Fibroblast of villous mesenchyme (primary cell): ENCODE data around the gene RALB. TPM values are rescaled to one million over a fixed set of nuclear protein-coding genes. Genes with fewer than 3 reads are reported as not detected.

ENCODE experiments used
- DNase-seq: peaks from one replicate; pipeline ENCODE4 v3.0.0-alpha.2; 2010; ENCODE audit warnings: low read depth
- H3K4me3 ChIP-seq: 2 replicates; pipeline ENCODE4 v1.5.1; 2011; ENCODE audit warnings: low read depth, mild to moderate bottlenecking, low read length
- total RNA-seq: library from RNA; depleted of rRNA; stranded (reverse); fragments of >200 nt; gene quantifications from 2 replicates; pipeline ENCODE4 v1.2.3, GENCODE V29; 2012
- TF ChIP-seq, protein P1 (sequence below): IDR thresholded peaks from 2 replicates; pipeline ENCODE4 v1.5.1; 2012; ENCODE audit warnings: low read depth, mild to moderate bottlenecking, low read length; ENCODE audit not compliant: insufficient read depth

RALB gene
- total RNA-seq, 1 donor = 66.9 TPM

DNA sequence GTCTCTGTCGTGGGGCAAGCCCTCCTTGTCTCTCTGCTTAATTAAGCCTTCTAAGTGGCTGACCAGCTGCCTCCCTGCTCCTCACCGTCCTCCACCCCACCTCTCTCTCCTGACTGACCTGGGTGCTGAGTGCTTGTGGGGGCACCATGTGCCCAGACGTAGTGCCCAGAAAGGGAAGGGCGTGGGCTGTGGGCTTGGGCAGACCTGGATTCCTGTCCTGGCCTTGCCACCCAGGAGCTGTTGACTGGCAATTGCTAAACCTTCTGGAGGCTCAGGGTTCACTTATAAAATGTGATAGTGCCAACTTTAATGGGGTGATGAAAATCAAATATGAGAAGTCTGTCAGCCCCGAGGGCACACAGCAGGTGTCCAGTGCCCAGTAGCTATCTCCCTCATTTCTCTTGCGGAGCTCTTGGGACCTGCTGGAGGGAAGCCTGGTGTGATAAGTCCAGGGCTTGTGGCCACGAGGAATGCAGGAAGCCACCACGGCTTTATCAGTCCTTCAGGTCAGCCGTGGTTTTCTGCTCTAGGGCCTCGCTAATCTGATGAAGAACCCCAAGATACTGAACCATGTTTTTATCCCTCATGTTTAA, 71.3 kb downstream of the RALB start:
- DNase-seq = no peak
- no peak overlapping the region for H3K4me3 ChIP-seq
- TF ChIP-seq, protein P1, sequence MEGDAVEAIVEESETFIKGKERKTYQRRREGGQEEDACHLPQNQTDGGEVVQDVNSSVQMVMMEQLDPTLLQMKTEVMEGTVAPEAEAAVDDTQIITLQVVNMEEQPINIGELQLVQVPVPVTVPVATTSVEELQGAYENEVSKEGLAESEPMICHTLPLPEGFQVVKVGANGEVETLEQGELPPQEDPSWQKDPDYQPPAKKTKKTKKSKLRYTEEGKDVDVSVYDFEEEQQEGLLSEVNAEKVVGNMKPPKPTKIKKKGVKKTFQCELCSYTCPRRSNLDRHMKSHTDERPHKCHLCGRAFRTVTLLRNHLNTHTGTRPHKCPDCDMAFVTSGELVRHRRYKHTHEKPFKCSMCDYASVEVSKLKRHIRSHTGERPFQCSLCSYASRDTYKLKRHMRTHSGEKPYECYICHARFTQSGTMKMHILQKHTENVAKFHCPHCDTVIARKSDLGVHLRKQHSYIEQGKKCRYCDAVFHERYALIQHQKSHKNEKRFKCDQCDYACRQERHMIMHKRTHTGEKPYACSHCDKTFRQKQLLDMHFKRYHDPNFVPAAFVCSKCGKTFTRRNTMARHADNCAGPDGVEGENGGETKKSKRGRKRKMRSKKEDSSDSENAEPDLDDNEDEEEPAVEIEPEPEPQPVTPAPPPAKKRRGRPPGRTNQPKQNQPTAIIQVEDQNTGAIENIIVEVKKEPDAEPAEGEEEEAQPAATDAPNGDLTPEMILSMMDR = no peak

DNA sequence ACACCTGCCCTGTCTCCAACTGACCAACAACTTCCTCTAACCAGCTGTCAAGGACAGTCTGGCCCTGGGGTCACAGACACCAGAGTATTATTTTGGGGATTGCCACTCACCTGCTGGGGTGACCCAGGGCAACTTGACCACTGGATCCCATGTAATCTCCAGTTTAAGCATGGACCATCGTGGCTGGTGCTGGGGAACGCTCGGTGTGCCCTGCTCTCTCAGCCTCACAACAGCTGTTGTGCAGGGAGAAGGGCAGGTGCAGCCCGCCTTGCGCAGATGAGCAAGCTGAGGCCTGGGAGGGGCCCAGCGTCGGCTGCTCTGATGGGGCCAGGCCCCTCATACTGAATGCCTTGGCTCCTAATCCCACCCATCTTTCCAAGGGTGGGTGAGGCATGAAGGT, 72.3 kb downstream of the RALB start:
- no peak for DNase-seq
- no peak overlapping the region for H3K4me3 ChIP-seq
- TF ChIP-seq, protein P1 = no peak

DNA sequence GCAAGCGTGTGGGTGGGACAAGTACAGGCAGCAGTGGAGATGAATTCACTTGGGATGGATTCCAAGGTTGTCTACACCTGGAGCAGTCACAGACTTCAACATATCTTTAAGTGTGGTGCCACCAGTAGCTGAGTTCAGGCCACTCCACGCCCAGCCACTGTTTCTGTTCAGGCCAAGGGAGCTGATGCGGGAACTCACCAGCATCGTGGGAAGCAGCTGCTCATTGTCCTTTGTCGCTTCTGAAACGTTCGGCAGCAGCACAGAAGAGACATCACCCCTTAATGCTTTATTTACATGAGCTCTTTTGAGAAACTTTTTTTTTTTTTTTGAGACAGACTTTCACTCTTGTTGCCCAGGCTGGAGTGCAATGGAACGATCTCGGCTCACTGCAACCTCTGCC, 73.4 kb downstream of the RALB start:
- H3K4me3 ChIP-seq = no peak overlapping the region
- no peak for DNase-seq
- TF ChIP-seq, protein P1 = no peak

DNA sequence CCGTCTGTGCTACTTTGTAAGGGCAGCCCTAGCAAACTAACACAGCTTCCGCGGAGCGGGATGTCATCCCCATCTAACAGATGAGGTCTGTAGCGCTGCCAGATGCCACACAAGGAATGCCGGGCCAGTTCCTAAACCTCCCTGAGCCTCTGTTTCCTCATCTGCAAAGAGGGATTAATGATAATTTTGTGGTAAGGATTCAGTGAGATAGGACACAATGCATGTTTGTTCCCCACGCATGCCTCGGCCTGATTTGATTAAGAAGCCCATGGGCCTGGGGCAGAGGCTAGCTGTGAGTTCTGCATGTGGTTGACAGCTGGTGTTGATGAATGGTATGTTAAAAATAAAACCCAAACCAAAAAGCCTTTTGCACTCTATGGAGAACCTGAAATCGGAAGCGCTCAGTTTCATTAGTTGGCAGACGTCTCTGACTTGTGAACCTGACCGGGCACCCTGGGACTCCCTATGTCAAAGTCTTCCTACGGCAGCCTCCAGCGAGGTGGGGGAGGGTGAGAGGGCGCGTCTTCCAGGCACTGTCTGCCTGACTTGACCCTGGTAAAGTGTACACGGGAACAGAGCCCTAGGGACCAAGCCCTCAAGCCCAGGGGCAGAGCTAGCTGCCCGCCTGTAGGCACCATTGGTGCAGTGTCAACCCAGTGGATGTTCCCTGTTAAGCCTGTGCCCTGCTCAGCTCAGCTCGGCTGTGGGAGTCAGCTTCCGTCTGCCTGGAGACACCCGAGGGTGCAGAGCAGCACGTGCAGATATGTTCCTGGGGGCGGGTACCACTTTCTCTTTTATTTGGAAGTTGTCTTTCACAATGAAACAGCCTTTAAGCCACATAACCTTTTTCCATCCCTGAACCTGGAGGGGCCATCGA, 78.5 kb downstream of the RALB start:
- no peak overlapping the region for H3K4me3 ChIP-seq
- TF ChIP-seq, protein P1 = no peak
- no peak for DNase-seq

DNA sequence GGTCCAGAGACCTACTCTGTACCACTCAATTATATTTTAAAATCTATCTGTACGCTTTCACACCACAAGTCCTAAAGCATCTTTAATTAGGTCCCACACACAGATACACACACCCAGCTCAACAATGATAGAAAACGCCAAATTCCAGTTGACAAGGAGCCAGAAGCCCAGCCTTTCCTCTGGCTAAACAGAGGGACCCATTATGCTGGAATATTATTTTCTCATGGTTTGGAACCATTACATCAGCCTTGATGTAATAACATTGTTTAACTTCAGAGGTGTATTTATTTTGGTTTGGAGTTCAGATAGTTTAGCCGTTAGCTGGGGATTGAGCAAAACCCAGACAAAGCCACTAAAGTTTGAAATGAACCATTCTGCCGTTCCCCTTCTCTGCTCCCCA, 79.3 kb downstream of the RALB start:
- DNase-seq = no peak
- TF ChIP-seq, protein P1 = no peak
- H3K4me3 ChIP-seq = no peak overlapping the region

DNA sequence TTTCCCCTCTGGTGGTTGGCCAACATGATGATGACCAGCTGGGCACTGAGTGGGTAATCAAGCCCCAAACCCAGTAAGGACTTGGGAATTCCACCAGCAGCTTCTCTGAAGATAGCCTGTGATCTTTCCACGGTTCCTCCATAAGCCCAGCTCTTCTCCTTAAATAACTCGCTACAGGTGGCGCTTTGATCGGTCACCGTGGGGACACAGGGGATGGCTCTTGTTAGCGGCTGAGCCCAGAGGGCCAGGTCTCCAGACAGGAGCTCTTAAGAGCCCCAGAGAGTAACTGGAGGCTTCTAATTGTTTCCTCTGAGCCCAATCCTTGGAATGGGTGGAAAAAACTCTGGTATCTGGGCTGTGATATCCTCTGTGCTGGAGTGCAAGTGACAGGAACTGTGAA, 79.7 kb downstream of the RALB start:
- TF ChIP-seq, protein P1 = no peak
- H3K4me3 ChIP-seq = no peak overlapping the region
- DNase-seq = no peak

DNA sequence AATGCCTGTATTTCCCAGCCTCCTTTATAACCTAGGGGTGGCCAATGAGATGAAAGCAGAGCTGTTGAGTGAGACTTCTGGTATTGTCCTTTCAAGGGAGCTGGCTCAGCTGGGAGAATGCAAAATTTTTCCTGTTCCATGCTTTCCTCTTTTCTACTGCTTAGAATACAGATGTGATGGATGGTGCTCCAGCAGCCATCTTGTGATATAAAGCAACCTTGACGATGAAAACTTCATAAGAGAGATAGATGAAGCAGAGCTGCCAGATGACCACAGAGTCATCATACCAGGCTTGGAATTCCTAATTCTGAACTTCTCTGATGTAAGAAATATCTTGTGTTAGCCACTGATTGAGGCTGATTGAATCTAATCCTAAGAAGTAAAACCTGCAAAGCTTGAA, 81.4 kb downstream of the RALB start:
- DNase-seq = no peak
- TF ChIP-seq, protein P1 = no peak
- no peak overlapping the region for H3K4me3 ChIP-seq
